T-helper 22 cell (primary cell): ENCODE measurements around the gene FOXP4.
A peak's percentile ranks its signal among the peaks of the same experiment; 100 is the strongest.

Experiments
- DNase-seq: peaks from one replicate; pipeline ENCODE4 v3.0.0-alpha.2; 2020; ENCODE audit warnings: low read depth

The FOXP4 gene

DNA sequence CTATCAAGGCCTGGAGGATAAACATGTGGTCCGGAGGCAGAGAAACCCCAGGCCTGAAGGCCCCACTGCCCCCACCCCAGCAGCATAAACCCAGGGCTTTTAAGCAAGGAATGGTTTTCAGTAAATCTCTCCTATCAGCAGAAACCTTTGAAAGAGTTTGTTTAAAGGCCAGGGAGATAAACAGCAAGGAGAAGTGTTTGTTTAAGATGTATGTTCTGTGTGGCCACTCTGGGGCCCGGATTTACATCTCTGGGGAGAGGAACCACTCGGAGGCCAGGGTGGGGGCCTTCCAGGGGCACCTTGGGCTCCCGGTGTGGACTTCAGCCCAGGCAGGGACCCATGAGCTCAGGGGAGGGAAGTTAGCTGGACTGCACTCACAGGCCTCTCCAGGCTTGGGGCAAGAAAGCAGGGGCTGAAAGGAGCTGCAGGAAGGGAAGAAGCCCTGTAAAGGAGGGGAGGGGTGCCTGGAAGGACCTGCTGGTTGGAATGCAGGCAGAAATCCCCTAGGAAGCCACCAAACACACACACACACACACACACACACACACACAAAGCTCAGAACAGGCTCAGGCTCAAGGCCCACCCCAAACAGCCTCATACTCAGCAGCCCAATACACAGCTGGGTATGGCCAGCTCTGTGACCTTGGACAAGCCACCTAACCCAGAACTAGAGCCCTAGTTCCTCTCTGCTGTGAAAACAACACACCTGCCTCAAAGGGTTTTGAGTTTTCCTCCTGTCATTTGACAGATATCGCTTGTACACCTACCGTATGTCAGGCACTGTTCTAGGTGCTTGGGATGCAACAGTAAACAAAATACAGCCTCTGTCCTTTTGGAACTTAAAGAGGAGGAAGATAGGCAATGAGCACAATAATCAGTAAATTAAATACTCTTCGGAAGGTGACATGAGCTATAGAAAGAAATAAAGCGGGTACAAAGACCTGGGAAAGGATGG is 26.2 kb upstream of the FOXP4 start:
- no peak for DNase-seq

- no peak for DNase-seq
These were observed 23.2 kb upstream of the FOXP4 start for GRCh38 chr6:41522780-41523548.

DNA sequence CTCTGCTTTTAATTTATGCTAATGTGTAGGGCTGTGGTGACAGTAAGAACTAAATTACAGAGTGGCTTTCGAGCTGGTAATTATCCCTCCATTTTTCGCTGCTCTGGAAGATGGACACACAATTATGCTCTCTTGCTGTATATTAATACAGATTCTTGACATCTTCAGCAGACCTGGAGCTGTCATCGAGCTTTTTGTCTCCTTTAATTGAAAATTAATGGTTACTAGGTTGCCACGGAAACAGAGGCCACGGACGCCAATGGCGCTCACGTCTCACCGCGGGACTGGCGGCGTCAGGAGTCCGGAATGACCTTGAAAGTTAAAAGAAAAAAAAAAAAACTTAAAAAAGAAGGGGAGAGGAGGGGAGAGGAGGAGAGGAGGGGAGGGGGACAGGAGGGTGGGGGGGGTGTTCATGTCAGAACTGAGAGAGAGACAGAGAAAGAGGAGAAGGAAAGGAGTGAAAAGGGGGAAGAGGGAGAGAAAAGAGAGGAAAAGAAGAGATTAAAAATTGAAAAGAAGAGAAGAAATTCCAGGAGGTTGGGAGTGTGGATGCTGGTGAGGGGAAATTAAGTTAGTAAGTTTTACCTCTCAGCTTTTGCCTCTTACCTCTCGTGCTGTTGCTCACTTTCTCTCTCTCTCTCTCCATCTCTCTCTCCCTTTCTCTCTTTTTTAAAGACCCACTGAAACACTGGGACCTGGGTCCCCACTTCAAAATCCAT is 22.1 kb upstream of the FOXP4 start:
- no peak for DNase-seq

GRCh38 chr6:41524634-41525011 is 21.6 kb upstream of the FOXP4 start:
- no peak for DNase-seq

DNA sequence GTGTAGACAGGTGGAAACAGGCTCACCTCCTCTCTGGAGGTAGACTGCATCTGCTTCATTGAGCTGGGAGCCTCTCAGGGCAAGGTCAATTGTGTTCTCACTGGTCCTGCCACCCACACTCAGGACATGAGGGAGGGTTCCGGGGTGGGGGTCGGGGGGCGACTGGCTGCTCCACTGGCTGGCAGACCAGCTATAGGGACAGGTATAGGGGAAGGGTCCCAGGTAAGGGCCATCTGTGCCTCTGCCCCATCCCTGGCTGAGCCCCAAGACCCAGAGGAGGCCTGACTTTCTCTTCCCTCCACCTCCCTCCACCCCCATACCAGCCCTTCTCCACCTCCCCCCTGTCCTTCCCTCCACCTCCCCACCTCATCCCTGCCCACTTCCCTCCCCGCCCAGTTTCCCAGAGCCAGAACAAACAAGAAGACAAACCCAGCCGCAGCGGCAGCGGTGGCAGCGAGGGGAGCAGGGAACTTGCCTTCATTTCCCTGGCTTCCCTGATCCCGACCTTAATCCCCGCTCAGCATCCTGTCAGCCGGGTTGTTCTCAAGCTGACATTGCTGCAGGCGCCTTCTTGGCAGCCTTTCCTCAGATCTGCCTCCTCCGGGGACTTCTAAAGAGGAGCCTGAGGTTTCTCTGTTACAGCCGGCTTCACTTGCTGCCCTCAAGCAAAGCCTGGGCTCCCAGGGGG is 18.3 kb upstream of the FOXP4 start:
- no peak for DNase-seq

GRCh38 chr6:41528409-41528963 is 17.7 kb upstream of the FOXP4 start:
- DNase-seq: no peak

- DNase-seq: no peak
These were observed 17.1 kb upstream of the FOXP4 start for GRCh38 chr6:41529049-41529448.

GRCh38 chr6:41529970-41530369 is 16.2 kb upstream of the FOXP4 start:
- no peak for DNase-seq

- no peak for DNase-seq
These were observed 15.7 kb upstream of the FOXP4 start for GRCh38 chr6:41530476-41530875.

GRCh38 chr6:41531016-41531415 is 15.2 kb upstream of the FOXP4 start:
- no peak for DNase-seq

GRCh38 chr6:41531591-41532582 is 14.3 kb upstream of the FOXP4 start:
- no peak for DNase-seq

DNA sequence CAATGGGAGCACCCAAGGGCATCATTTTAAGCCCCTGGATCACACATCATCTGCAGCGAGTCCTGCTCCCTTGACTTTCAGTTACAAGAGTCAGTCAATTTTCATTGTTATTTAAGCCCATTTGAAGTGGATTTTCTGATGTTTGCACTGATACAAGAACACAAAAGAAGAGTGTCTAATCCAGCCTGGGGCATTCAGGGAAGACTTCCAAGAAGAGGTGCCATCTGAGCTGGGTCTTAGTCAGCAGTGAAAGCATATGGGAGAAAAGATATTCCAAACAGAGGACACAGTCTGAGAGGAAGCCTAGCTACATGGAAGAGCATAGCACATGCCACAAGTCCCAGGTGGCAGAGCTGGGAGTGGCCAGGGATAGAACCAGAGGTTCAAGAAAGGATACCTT is 10.4 kb upstream of the FOXP4 start:
- no peak for DNase-seq

GRCh38 chr6:41536795-41537758 is 9.1 kb upstream of the FOXP4 start:
- DNase-seq: no peak

GRCh38 chr6:41538556-41539182 is 7.5 kb upstream of the FOXP4 start:
- no peak for DNase-seq

- DNase-seq: no peak
These were observed 7.0 kb upstream of the FOXP4 start for GRCh38 chr6:41539204-41539603.

DNA sequence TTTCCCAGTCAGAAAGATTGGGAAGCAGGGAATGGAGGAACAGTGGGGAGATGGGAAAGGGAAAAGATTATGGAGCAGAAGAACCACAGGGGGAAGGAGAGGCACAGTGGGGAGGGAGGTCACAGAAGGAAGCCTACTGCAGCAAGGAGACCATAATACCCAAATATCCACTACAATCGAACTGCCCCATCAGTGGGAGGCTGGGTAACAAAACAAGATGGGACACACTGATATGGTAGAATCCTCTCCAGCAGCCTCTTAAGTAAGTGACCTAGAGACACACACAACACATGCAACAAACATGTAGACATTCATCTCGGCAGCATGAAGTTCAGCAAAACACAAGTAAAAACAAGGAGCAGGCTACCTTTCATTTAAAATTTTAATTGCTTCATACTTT is 4.8 kb upstream of the FOXP4 start:
- DNase-seq: no peak

DNA sequence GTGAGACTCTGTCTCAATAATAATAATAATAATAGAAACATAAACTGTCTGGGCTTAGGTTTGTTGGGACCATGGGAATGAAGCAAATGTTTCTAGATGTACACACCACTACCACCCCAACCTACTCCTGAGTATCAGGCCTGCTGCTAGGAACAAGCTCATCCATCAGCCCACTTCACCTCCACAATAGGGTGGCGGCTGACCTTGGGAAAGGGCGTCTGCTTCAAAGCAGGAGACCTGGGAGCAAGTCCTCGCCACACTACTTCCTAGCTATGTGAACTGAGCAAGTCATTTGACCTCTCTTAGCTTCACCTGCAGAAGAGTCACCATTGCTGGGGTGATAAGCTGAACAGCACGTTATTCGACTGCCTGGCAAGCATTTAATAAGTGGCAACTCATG is 3.1 kb upstream of the FOXP4 start:
- DNase-seq: no peak

GRCh38 chr6:41545247-41545702 is 906 bp upstream of the FOXP4 start:
- DNase-seq: no peak

DNA sequence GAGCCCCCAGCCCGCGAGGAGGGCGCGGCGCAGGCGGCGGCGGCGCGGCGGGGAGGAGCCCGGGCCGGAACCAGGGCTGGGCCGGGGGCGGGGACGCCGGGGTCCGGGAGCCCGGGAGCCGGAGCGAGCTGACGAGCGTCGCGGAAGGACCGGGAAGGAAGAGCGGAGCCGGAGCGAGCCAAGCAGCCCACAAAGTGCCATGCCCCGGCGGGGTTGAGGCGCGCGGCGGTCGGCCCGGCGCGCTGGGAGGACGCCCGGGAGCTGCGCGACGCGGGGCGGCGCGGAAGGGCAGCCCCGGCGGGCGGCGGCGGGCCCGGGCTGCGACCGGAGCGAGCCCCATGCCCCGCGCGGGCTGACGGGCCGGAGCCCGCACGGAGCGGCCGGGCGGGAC is 289 bp downstream of the FOXP4 start:
- DNase-seq: peak; percentile 47
